T-helper 2 cell treated with Interferon-gamma antibody and Interleukin-4, amounts not matched to agents 5 μg/mL and 100 μg/mL, for 36 hours (primary cell): ENCODE results near the gene SYNE3.

Source experiments
- DNase-seq: peaks from one replicate; pipeline ENCODE4 v3.0.0; 2021; ENCODE audit warnings: low spot score
- H3K27ac Mint-ChIP-seq: one replicate; pipeline ENCODE4 v1.8.0; 2021; ENCODE audit warnings: mild to moderate bottlenecking, mixed read lengths
- H3K27me3 Mint-ChIP-seq: one replicate; pipeline ENCODE4 v1.8.0; 2021; ENCODE audit warnings: low read depth, mixed read lengths
- H3K36me3 Mint-ChIP-seq: one replicate; pipeline ENCODE4 v1.8.0; 2021; ENCODE audit warnings: low read depth, mixed read lengths
- H3K4me1 Mint-ChIP-seq: one replicate; pipeline ENCODE4 v1.8.0; 2021; ENCODE audit warnings: low read depth, mixed read lengths
- H3K4me3 Mint-ChIP-seq: one replicate; pipeline ENCODE4 v1.8.0; 2022; ENCODE audit warnings: mild to moderate bottlenecking, moderate library complexity, mixed read lengths
- H3K9me3 Mint-ChIP-seq: one replicate; pipeline ENCODE4 v1.8.0; 2021; ENCODE audit warnings: mixed read lengths

The SYNE3 gene, protein sequence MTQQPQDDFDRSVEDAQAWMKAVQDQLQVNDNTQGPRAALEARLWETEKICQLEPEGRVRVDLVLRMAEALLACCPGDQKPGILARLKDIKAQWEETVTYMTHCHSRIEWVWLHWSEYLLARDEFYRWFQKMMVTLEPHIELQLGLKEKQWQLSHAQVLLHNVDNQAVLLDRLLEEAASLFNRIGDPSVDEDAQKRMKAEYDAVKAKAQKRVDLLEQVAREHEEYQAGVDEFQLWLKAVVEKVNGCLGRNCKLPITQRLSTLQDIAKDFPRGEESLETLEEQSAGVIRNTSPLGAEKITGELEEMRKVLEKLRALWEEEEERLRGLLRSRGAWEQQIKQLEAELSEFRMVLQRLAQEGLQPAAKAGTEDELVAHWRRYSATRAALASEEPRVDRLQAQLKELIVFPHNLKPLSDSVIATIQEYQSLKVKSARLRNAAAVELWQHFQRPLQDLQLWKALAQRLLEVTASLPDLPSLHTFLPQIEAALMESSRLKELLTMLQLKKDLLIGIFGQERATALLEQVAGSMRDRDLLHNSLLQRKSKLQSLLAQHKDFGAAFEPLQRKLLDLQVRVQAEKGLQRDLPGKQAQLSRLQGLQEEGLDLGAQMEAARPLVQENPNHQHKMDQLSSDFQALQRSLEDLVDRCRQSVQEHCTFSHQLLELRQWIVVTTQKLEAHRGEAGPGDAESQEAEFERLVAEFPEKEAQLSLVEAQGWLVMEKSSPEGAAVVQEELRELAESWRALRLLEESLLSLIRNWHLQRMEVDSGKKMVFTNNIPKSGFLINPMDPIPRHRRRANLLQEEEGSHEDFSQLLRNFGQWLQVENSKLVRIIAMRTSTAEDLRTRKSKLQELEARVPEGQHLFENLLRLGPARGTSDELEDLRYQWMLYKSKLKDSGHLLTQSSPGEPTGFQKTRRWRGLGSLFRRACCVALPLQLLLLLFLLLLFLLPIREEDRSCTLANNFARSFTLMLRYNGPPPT

DNA sequence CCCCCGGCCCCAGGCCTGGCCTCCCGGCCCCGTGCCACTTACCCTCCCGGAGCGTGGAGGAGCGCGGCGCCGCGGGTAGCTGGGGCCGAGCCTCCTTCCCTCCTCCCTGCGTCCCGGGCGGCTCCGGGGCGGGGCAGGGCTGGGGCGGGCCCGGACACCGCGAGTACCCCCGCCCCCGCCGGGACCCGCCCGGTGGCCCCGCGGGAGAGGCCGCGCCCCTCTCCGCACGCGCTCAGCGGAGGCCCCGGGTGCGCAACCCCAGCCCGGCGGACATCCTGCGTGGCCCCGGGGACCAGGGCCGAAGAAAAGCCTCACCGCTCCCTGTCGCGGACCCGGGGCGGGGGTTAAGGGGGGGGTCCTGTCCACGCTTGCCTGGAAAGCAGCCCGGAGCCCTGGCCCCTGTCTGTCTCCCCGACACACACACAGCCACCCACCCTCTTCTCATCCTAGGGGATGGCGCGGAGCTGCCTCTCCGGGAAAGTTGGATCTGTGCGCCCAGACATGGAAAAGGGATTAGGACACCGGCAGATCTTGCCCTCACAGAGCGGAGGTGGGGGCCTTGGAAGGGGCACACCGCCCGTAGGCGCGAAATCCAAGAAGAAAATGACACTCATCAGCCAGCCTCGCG lies at the start of gene SYNE3:
Gene SYNE3 (minus strand): TSS at position 97 of the 628 bp plus-strand sequence. CDS start 40,829 bp downstream, outside the sequence.
- H3K27ac Mint-ChIP-seq = peak within 1 kb of the TSS; percentile 98
- no peaks in the 10 kb centered on the region for H3K9me3 Mint-ChIP-seq
- peak; percentile 70 for DNase-seq
- peaks cover 54% of the 10 kb centered on the region for H3K4me1 Mint-ChIP-seq
- H3K4me3 Mint-ChIP-seq = peak within 1 kb of the TSS; percentile 95
- H3K36me3 Mint-ChIP-seq = peaks cover 8% of the 10 kb centered on the region
- no peaks in the 10 kb centered on the region for H3K27me3 Mint-ChIP-seq

DNA sequence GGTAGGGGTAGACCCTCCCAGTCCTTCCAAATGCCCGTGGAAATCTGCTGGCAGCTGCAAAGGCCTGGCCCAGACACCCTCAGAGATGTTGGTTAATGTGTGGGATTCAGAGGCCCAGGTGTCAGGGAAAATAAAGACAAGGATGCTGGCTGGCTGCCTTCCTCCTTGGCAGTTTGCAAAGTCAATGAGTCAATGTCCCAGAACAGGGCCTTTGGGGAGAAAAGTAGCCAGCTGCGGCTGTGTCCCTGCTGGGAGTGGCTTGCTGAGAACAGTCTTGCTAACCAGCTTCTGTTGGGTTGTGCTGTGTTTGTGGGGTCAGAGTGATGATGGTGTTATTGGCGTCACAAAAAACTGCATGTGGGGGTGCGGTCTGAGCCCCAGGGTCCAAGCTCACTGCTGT lies 47.6 kb upstream of the SYNE3 start:
- Mint-ChIP-seq H3K27me3 (peaks cover 4% of the 10 kb centered on the region), H3K4me3 (no peak overlapping the region), H3K36me3 (no peaks in the 10 kb centered on the region), H3K27ac (no peak overlapping the region), H3K9me3 (no peaks in the 10 kb centered on the region), H3K4me1 (peaks cover 3% of the 10 kb centered on the region)
- DNase-seq = no peak

DNA sequence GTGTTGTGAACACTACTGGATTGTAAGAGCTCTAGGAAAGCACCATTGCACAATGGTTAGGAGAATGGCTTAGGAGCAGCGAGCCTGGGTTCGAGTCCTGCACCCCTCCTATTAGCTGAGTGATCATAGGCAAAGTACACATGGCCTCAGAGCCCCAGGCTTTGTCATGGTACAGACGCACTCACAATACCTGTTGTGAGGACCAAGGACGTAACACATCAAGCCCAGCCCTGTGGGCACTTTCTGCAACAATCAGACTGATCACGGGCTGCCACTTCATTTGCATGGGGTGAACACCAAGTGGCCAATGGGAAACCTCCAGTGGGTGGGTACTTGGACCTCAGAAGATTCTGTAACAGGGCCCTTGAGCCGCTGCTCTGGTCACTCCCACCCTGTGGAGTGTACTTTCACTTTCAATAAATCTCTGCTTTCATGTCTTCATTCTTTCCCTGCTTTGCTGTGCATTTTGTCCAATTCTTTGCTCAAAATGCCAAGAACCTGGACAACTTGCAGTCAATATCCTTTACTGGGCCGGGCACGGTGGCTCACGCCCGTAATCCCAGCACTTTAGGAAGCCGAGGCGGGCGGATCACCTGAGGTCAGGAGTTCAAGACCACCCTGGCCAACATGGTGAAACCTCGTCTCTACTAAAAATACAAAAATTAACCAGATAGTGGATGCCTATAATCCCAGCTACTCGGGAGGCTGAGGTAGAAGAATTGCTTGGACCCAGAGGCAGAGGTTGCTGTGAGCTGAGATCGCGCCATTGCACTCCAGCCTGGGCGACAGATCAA lies 46.6 kb upstream of the SYNE3 start:
- Mint-ChIP-seq H3K27ac (no peak overlapping the region), H3K4me3 (no peak overlapping the region), H3K36me3 (no peaks in the 10 kb centered on the region), H3K9me3 (no peaks in the 10 kb centered on the region), H3K4me1 (peaks cover 3% of the 10 kb centered on the region), H3K27me3 (peaks cover 4% of the 10 kb centered on the region)
- no peak for DNase-seq

DNA sequence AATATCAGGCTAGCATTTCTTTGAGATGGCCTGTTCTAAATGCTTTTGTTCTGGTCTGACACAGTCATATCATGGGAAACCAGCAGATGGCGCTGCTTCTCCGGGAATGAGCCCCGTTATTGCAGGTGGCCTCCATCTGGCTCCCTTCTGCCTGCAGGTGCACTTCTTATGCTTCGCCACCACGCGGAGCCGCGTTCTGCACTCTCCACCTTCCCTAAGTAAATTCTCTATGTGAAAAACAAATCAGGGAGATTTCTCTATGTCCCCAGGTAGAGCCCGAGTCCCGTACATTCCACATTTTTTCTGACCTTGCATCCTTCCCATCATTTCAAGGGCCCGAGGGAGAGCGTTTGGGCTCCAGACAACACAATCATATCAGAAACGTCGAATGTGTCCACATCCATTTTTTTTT lies 44.6 kb upstream of the SYNE3 start:
- Mint-ChIP-seq H3K4me1 (peaks cover 3% of the 10 kb centered on the region), H3K36me3 (no peaks in the 10 kb centered on the region), H3K9me3 (no peaks in the 10 kb centered on the region), H3K27ac (no peak overlapping the region), H3K4me3 (no peak overlapping the region), H3K27me3 (peaks cover 2% of the 10 kb centered on the region)
- DNase-seq = peak; percentile 79

DNA sequence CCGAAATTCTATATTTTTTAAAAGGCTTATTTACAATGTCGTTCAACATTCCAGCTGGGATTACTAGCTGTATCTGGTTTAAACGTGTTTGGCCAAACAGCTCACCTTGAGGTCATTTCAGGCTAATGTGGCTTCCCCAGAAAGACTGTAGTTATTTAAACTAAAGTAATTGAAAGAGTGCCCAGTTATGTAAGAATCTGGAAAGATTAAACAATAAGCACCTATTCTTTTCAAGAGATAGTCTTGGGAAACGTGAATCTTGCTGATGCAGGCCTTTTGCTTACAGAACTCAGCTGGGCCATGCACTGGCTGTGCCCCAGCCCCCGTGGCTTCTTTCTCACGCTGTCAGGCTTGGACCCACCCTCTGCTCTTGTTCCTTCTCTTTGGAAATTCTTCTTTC lies 42.8 kb upstream of the SYNE3 start:
- Mint-ChIP-seq H3K36me3 (no peaks in the 10 kb centered on the region), H3K27me3 (peaks cover 2% of the 10 kb centered on the region), H3K27ac (no peak overlapping the region), H3K9me3 (no peaks in the 10 kb centered on the region), H3K4me3 (no peak overlapping the region), H3K4me1 (peaks cover 3% of the 10 kb centered on the region)
- no peak for DNase-seq

DNA sequence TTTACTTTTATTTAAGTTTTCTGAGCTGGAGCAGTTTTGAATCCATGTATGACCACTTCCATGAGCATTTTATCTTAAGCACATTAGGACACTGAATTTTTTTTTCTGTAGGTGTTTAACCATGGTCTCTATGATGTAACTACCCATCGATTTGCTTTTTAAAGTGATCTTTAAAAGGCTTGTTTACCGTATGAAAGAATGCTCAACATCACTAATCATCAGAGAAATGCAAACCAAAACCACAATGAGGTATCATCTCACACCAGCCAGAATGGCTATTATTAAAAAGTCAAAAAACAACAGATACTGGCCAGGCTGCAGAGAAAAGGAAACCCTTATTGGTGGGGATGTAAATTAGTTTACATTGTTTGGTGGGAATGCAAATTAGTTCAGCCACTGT lies 41.4 kb upstream of the SYNE3 start:
- Mint-ChIP-seq H3K27ac (no peak overlapping the region), H3K27me3 (peaks cover 2% of the 10 kb centered on the region), H3K4me3 (no peak overlapping the region), H3K9me3 (no peaks in the 10 kb centered on the region), H3K4me1 (peaks cover 3% of the 10 kb centered on the region), H3K36me3 (no peaks in the 10 kb centered on the region)
- no peak for DNase-seq

DNA sequence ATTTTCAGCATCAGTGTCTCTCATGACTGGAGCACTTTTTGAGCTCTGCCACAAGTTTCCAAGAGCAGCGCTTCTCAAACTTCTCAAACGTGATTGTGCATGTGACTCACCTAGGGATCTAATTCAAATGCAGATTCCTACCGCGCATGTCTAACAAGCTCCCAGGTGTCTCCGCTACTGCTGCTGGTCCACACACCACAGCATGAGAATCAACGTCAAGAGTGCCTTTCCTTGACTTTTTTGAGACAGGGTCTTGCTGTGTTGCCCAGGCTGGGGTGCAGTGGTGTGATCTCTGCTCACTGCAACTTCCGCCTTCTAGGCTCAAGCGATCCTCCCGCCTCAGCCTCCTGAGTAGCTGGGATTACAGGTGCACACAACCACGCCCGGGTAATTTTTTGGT lies 40.8 kb upstream of the SYNE3 start:
- Mint-ChIP-seq H3K27me3 (peaks cover 2% of the 10 kb centered on the region), H3K27ac (no peak overlapping the region), H3K36me3 (no peaks in the 10 kb centered on the region), H3K4me1 (peaks cover 3% of the 10 kb centered on the region), H3K9me3 (no peaks in the 10 kb centered on the region), H3K4me3 (no peak overlapping the region)
- DNase-seq = no peak

DNA sequence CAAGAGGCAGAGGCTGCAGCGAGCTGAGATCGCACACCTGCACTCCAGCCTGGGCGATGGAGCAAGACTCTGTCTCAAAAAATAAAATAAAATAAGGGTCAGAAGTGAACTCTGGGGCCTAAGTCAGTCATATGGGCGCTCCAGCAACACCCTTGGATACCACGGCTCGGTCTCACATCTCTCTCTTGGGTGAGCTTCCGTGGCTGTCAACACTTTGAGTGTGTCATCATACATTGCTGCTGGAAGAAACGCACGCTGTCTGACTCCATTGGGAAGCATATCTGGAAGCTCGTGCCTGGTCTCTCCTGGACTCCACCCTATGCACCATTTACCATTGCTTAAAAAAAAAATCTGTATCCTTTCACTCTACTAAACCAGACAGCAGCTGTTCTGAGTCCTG lies 38.6 kb upstream of the SYNE3 start:
- DNase-seq = no peak
- no peaks in the 10 kb centered on the region for H3K36me3 Mint-ChIP-seq
- no peak overlapping the region for H3K27ac Mint-ChIP-seq
- H3K9me3 Mint-ChIP-seq = no peaks in the 10 kb centered on the region
- H3K4me3 Mint-ChIP-seq = no peak overlapping the region
- H3K27me3 Mint-ChIP-seq = no peaks in the 10 kb centered on the region
- no peaks in the 10 kb centered on the region for H3K4me1 Mint-ChIP-seq

DNA sequence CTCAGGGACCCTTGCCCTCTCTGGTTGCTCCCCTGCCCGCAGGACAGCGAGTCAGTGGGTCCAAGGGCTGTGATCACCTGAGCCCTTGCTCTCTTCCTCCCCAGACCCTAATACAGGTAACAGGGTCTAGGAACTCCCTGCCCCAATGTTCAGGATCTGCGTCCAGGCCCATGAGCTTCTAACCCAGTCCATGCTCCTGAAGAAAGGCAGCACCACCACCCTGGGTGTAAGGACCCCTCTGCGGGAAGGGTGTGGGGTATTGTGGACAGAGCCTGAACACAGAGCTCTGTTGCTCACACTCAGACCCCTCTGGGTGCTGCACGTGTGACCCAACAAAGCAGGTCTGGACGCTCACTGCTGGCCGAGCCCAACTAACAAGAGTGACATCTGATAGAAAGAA lies 36.7 kb upstream of the SYNE3 start:
- H3K4me3 Mint-ChIP-seq = no peak overlapping the region
- no peaks in the 10 kb centered on the region for H3K36me3 Mint-ChIP-seq
- DNase-seq = no peak
- no peak overlapping the region for H3K27ac Mint-ChIP-seq
- no peaks in the 10 kb centered on the region for H3K4me1 Mint-ChIP-seq
- no peaks in the 10 kb centered on the region for H3K9me3 Mint-ChIP-seq
- H3K27me3 Mint-ChIP-seq = no peaks in the 10 kb centered on the region

DNA sequence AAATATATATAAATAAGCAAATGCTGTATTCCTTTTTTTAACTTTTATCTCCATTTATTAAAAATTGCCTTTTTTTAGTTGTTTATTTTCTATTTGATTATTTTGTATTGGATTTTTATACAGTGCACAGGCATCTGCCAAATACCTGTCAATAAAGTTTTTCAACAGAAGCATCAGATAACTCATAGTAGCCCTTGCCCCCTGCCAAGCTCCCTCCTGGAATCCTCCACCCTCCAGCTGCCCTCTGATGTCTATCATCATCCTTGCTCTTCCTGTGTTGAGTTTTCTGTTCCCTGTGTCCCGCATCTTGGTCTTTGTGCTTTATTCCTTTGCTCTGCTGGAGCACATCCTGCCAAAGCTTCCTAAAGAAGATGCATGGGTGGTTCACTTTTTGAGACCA lies 35.0 kb upstream of the SYNE3 start:
- Mint-ChIP-seq H3K4me3 (no peak overlapping the region), H3K36me3 (no peaks in the 10 kb centered on the region), H3K4me1 (no peaks in the 10 kb centered on the region), H3K27me3 (no peaks in the 10 kb centered on the region), H3K9me3 (no peaks in the 10 kb centered on the region), H3K27ac (no peak overlapping the region)
- no peak for DNase-seq

DNA sequence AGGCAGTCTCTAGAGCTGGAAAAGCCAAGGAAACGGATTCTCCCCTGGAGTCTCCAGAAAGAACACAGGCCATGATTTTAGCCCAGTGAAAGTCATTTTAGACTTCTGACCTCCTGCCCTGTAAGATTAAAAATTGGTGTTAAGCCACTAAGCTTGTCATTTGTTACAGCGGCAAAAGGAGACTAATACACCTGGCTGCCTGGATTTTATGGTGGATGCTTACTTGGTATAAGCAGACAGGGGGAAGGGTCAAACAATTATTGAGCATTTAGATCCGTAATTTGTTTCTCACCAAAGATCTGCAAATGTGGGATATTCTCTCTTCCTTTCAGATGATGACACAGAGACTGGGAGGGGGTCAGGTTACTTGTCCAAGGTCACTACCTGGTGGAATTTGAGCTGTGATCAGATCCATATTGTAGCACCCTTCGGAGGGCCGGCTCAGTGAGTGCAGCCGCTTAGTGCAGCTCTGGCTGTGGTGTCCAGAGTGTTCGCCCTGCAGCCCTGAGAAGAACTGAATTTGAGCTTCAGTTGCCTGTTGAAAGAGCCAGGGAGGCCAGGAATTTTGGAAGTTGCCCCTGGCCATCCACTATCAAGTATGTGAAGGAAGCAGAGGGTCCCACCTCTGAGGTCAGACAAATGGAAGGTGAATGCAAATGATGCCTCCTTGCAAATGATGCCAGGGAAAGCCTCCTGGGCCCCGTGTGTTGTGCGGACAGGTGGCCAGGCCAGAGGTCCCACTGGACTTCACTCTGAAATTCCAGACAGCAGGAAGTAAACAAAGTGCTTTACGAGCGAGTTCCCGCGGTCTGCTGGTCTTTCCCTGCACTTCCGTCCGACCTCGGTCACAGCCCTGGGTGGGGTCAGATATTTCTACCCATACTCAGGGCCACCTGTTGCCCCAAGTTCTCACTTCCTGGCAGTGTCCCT lies 33.5 kb upstream of the SYNE3 start:
- H3K9me3 Mint-ChIP-seq = no peaks in the 10 kb centered on the region
- no peak for DNase-seq
- no peak overlapping the region for H3K4me3 Mint-ChIP-seq
- H3K27me3 Mint-ChIP-seq = no peaks in the 10 kb centered on the region
- H3K4me1 Mint-ChIP-seq = peaks cover under 1% of the 10 kb centered on the region
- H3K36me3 Mint-ChIP-seq = peaks cover 2% of the 10 kb centered on the region
- no peak overlapping the region for H3K27ac Mint-ChIP-seq

DNA sequence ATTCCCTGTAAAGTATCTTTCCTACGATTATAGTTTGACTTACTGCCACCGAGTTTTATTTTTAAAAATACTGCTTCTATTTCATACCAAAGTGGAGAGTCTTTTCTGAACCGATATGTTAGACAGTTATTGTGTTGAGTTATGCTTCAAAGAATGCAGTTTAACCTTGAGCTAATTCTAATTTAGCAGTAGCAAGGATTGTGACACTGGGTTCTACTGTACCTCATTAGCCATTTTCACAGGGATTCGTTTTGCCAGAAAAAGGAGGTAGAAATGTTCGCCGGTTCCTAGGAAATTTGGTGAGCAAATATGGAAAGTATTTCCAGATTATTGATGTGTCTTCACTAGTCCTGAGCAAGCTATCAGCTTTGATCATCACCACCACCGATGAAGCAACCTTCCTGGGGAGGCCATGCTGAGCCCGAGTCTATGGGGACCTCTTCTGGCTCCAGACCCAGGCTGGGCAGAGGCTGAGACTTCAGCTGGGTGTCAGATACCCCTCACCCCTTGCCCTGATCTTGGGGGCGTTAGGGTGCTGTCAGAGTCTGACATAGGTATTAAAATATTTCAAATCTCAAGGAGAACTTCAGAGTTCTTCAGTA lies 32.0 kb upstream of the SYNE3 start:
- no peak for DNase-seq
- H3K9me3 Mint-ChIP-seq = no peaks in the 10 kb centered on the region
- H3K27me3 Mint-ChIP-seq = no peaks in the 10 kb centered on the region
- H3K4me3 Mint-ChIP-seq = no peak overlapping the region
- H3K27ac Mint-ChIP-seq = no peak overlapping the region
- H3K4me1 Mint-ChIP-seq = peaks cover 1% of the 10 kb centered on the region
- peaks cover 2% of the 10 kb centered on the region for H3K36me3 Mint-ChIP-seq
